ENCODE measurements around the gene PPP4R2.

- TF ChIP-seq, protein P1, sequence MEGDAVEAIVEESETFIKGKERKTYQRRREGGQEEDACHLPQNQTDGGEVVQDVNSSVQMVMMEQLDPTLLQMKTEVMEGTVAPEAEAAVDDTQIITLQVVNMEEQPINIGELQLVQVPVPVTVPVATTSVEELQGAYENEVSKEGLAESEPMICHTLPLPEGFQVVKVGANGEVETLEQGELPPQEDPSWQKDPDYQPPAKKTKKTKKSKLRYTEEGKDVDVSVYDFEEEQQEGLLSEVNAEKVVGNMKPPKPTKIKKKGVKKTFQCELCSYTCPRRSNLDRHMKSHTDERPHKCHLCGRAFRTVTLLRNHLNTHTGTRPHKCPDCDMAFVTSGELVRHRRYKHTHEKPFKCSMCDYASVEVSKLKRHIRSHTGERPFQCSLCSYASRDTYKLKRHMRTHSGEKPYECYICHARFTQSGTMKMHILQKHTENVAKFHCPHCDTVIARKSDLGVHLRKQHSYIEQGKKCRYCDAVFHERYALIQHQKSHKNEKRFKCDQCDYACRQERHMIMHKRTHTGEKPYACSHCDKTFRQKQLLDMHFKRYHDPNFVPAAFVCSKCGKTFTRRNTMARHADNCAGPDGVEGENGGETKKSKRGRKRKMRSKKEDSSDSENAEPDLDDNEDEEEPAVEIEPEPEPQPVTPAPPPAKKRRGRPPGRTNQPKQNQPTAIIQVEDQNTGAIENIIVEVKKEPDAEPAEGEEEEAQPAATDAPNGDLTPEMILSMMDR (IDR thresholded peaks at IDR 0.05; ENCODE audit: low read length) = no peak
- TF ChIP-seq EZH2 (IDR thresholded peaks at IDR 0.05; ENCODE audit: borderline replicate concordance, low read length) = no peak
Measured at GRCh38 chr3:73018298-73018697, 21.7 kb downstream of the PPP4R2 start.
